Islet precursor cell (in vitro differentiated cells): ENCODE results near the gene FGD2.

ENCODE experiments used
- DNase-seq: peaks from one replicate; pipeline ENCODE4 v3.0.0-alpha.2; 2018

The FGD2 gene

GRCh38 chr6:37062424-37062823 lies 57.0 kb downstream of the FGD2 start:
- no peak for DNase-seq

- no peak for DNase-seq
These were observed 63.2 kb downstream of the FGD2 start for GRCh38 chr6:37068356-37069270.

GRCh38 chr6:37069639-37070038 lies 64.2 kb downstream of the FGD2 start:
- no peak for DNase-seq

- no peak for DNase-seq
These were observed 67.1 kb downstream of the FGD2 start for GRCh38 chr6:37072526-37072925.

GRCh38 chr6:37074053-37074827 lies 68.8 kb downstream of the FGD2 start:
- peak; percentile 71 for DNase-seq

GRCh38 chr6:37077191-37077904 lies 71.9 kb downstream of the FGD2 start:
- no peak for DNase-seq

- DNase-seq, result peak; percentile 86
These were observed 72.4 kb downstream of the FGD2 start for GRCh38 chr6:37077905-37078296.
